MM.1S (cell line): ENCODE data around the gene KRTAP8-1.
A peak's percentile ranks its signal among the peaks of the same experiment; 100 is the strongest.

Experiments
- DNase-seq: peaks from one replicate; pipeline ENCODE4 v3.0.0-alpha.2; 2015
- H2AFZ ChIP-seq: fragments of 300-600 bp; sonication (generic); 2 replicates; pipeline ENCODE4 v1.6.0; 2016; ENCODE audit warnings: antibody characterized with exemption, low read length
- H3F3A ChIP-seq: fragments of 300-600 bp; sonication (generic); 2 replicates; pipeline ENCODE4 v1.6.1; 2016; ENCODE audit warnings: mild to moderate bottlenecking, antibody characterized with exemption, low read length, moderate library complexity, mixed read lengths; ENCODE audit not compliant: insufficient read depth
- H3K27ac ChIP-seq: fragments of 300-600 bp; sonication (generic); 2 replicates; pipeline ENCODE4 v1.5.1; 2016; ENCODE audit warnings: mild to moderate bottlenecking, low read length
- H3K27me3 ChIP-seq: fragments of 300-600 bp; sonication (generic); replicated peaks from 2 replicates; pipeline ENCODE4 v1.6.0; 2016; ENCODE audit warnings: low read length; ENCODE audit not compliant: insufficient read depth
- H3K36me3 ChIP-seq: fragments of 300-600 bp; sonication (generic); replicated peaks from 2 replicates; pipeline ENCODE4 v1.6.1; 2016; ENCODE audit warnings: mild to moderate bottlenecking, low read length, mixed read lengths; ENCODE audit not compliant: insufficient read depth
- H3K4me1 ChIP-seq: fragments of 300-600 bp; sonication (generic); 2 replicates; pipeline ENCODE4 v1.6.1; 2016; ENCODE audit warnings: low read length, mixed read lengths
- H3K4me2 ChIP-seq: fragments of 300-600 bp; sonication (generic); 2 replicates; pipeline ENCODE4 v1.6.0; 2016; ENCODE audit warnings: low read depth, low read length
- H3K4me3 ChIP-seq: fragments of 300-600 bp; sonication (generic); 2 replicates; pipeline ENCODE4 v1.5.1; 2016; ENCODE audit warnings: low read length, mixed read lengths
- H3K79me2 ChIP-seq: fragments of 300-600 bp; sonication (generic); 2 replicates; pipeline ENCODE4 v1.6.1; 2016; ENCODE audit warnings: mixed run types, low read length, mixed read lengths
- H3K9ac ChIP-seq: fragments of 300-600 bp; sonication (generic); 2 replicates; pipeline ENCODE4 v1.6.1; 2016; ENCODE audit warnings: low read length, mixed read lengths
- H3K9me2 ChIP-seq: fragments of 300-600 bp; sonication (generic); replicated peaks from 2 replicates; pipeline ENCODE4 v1.6.1; 2016; ENCODE audit warnings: mild to moderate bottlenecking, low read length, mixed read lengths; ENCODE audit not compliant: insufficient read depth
- H3K9me3 ChIP-seq: fragments of 300-600 bp; sonication (generic); replicated peaks from 2 replicates; pipeline ENCODE4 v1.6.1; 2016; ENCODE audit warnings: mild to moderate bottlenecking, low read length, mixed read lengths; ENCODE audit not compliant: insufficient read depth
- H4K20me1 ChIP-seq: fragments of 300-600 bp; sonication (generic); 2 replicates; pipeline ENCODE4 v1.6.1; 2016; ENCODE audit warnings: mild to moderate bottlenecking, low read length, moderate library complexity, mixed read lengths; ENCODE audit not compliant: insufficient read depth
- CTCF ChIP-seq: fragments of 300-600 bp; sonication (generic); IDR thresholded peaks from 2 replicates; pipeline ENCODE4 v1.5.1; 2016; ENCODE audit warnings: antibody characterized with exemption, low read length, mixed read lengths
- EZH2 ChIP-seq: fragments of 300-600 bp; sonication (generic); optimal IDR thresholded peaks from 2 replicates; pipeline ENCODE3; 2017; ENCODE audit warnings: low read depth, mild to moderate bottlenecking, antibody characterized with exemption, low read length, mixed read lengths
- EZH2phosphoT487 ChIP-seq: fragments of 300-600 bp; sonication (generic); IDR thresholded peaks from 2 replicates; pipeline ENCODE4 v1.6.1; 2018; ENCODE audit warnings: antibody characterized with exemption, low read length

KRTAP8-1 gene

GRCh38 chr21:30813174-30813573 lies at the start of gene KRTAP8-1:
Gene KRTAP8-1 (minus strand): TSS chr21:30813274. CDS start chr21:30813220, 54 bp downstream.
- H3K79me2 ChIP-seq, result no peaks in the 10 kb centered on the region
- no peaks in the 10 kb centered on the region for H3K36me3 ChIP-seq
- H3K9me2 ChIP-seq, result no peaks in the 10 kb centered on the region
- DNase-seq, result no peak
- no peak within 1 kb of the TSS for H2AFZ ChIP-seq
- no peaks in the 10 kb centered on the region for H3K27me3 ChIP-seq
- no peaks in the 10 kb centered on the region for H3K9me3 ChIP-seq
- H3K27ac ChIP-seq, result no peak within 1 kb of the TSS
- no peak within 1 kb of the TSS for H3K4me2 ChIP-seq
- peaks cover 4% of the 10 kb centered on the region for H3K4me1 ChIP-seq
- no peak within 1 kb of the TSS for H3K9ac ChIP-seq
- H3F3A ChIP-seq, result no peaks in the 10 kb centered on the region
- no peaks in the 10 kb centered on the region for H4K20me1 ChIP-seq
- H3K4me3 ChIP-seq, result no peak within 1 kb of the TSS
- TF ChIP-seq EZH2phosphoT487 (no peak), EZH2 (no peak), CTCF (no peak)

GRCh38 chr21:30847627-30848500 lies 34.8 kb upstream of the KRTAP8-1 start:
- no peak overlapping the region for H3K4me2 ChIP-seq
- no peaks in the 10 kb centered on the region for H3K36me3 ChIP-seq
- peaks cover 10% of the 10 kb centered on the region for H3K4me1 ChIP-seq
- H3K9me3 ChIP-seq, result no peaks in the 10 kb centered on the region
- no peaks in the 10 kb centered on the region for H3K79me2 ChIP-seq
- H3K9me2 ChIP-seq, result no peaks in the 10 kb centered on the region
- no peak overlapping the region for H3K9ac ChIP-seq
- peaks cover 12% of the 10 kb centered on the region for H3F3A ChIP-seq
- H4K20me1 ChIP-seq, result no peaks in the 10 kb centered on the region
- no peak overlapping the region for H3K27ac ChIP-seq
- H3K27me3 ChIP-seq, result no peaks in the 10 kb centered on the region
- H2AFZ ChIP-seq, result no peak overlapping the region
- DNase-seq, result no peak
- no peak overlapping the region for H3K4me3 ChIP-seq
- TF ChIP-seq EZH2phosphoT487, result no peak
- no peak for TF ChIP-seq CTCF
- no peak for TF ChIP-seq EZH2

- Histone ChIP-seq H4K20me1 (no peaks in the 10 kb centered on the region), H3K27me3 (no peaks in the 10 kb centered on the region), H3F3A (no peaks in the 10 kb centered on the region), H3K9me3 (no peaks in the 10 kb centered on the region), H3K9me2 (no peaks in the 10 kb centered on the region), H3K4me1 (no peaks in the 10 kb centered on the region), H3K9ac (no peak overlapping the region), H2AFZ (no peak overlapping the region), H3K4me2 (no peak overlapping the region), H3K4me3 (no peak overlapping the region), H3K27ac (no peak overlapping the region), H3K36me3 (no peaks in the 10 kb centered on the region), H3K79me2 (no peaks in the 10 kb centered on the region)
- TF ChIP-seq EZH2 (no peak), EZH2phosphoT487 (no peak), CTCF (peak; percentile 23)
- peak; percentile 17 for DNase-seq
Measured at GRCh38 chr21:30842990-30843389, 29.9 kb upstream of the KRTAP8-1 start.
